HEK293 (cell line): Measurements from ENCODE around the gene RHD.
A peak's percentile ranks its signal among the peaks of the same experiment; 100 is the strongest.

Source experiments
- CTCF ChIA-PET: fragments of 350-600 bp; formaldehyde crosslinking; extraction: SDS; loops from one replicate; lab custom pipeline; 2021; ENCODE audit warnings: antibody characterized with exemption; lab: Yijun Ruan, JAX
- POLR2A ChIA-PET: fragments of 300-600 bp; formaldehyde crosslinking; extraction: SDS; loops from one replicate; lab custom pipeline; 2020; ENCODE audit warnings: antibody characterized with exemption, inconsistent platforms; lab: Yijun Ruan, JAX
- H3K27ac ChIP-seq: fragments of 200-500 bp; sonication (Bioruptor generic); 2 replicates; pipeline ENCODE4 v1.5.1; 2014; ENCODE audit warnings: low read depth, low read length, control low read depth, inconsistent platforms; ENCODE audit errors: extremely low read depth
- H3K36me3 ChIP-seq, 2 experiments: fragments of 200-500 bp in 1 of 2; sonication (Bioruptor generic) in 1 of 2; 1 replicate in 1 of 2; 2 replicates in 1 of 2; pipeline ENCODE4 v1.5.1; 2014 to 2017; ENCODE audit warnings: inconsistent platforms in 2 of 2, low read length in 2 of 2; ENCODE audit not compliant: control insufficient read depth in 2 of 2, insufficient read depth in 1 of 2
- H3K4me1 ChIP-seq: fragments of 200-500 bp; sonication (Bioruptor generic); 2 replicates; pipeline ENCODE4 v1.5.1; 2014; ENCODE audit warnings: mild to moderate bottlenecking, low read length, inconsistent platforms; ENCODE audit not compliant: control insufficient read depth, insufficient read depth
- H3K4me3 ChIP-seq: 2 replicates; pipeline ENCODE4 v1.5.1; 2011; ENCODE audit warnings: low read depth, mild to moderate bottlenecking, control low read depth, low read length, moderate library complexity
- H3K9me3 ChIP-seq: fragments of 200-500 bp; sonication (Bioruptor generic); 2 replicates; pipeline ENCODE4 v1.5.1; 2014; ENCODE audit warnings: low read depth, low read length, inconsistent platforms; ENCODE audit not compliant: control insufficient read depth, insufficient read depth
- CTCF ChIP-seq: fragments of 450-650 bp; formaldehyde crosslinking; IDR thresholded peaks from 2 replicates; pipeline ENCODE4 v1.5.1; 2016; ENCODE audit warnings: missing biosample characterization, missing genetic modification characterization
- GFI1B ChIP-seq: fragments of 450-650 bp; formaldehyde crosslinking; IDR thresholded peaks from 2 replicates; pipeline ENCODE4 v1.5.1; 2016; ENCODE audit warnings: missing biosample characterization, missing genetic modification characterization
- IKZF3 ChIP-seq: fragments of 450-650 bp; IDR thresholded peaks from 2 replicates; pipeline ENCODE4 v1.5.0; 2018; ENCODE audit warnings: missing biosample characterization, mild to moderate bottlenecking, missing genetic modification characterization, moderate library complexity
- PBX3 ChIP-seq: sonication (generic); formaldehyde crosslinking; IDR thresholded peaks from 2 replicates; pipeline ENCODE4 v1.8.1; 2022; ENCODE audit warnings: mild to moderate bottlenecking, moderate library complexity, missing genetic modification reagents
- PRDM1 ChIP-seq: fragments of 450-650 bp; formaldehyde crosslinking; IDR thresholded peaks from 2 replicates; pipeline ENCODE4; 2016; ENCODE audit warnings: missing biosample characterization, missing genetic modification characterization
- SP2 ChIP-seq: fragments of 450-650 bp; formaldehyde crosslinking; IDR thresholded peaks from 2 replicates; pipeline ENCODE4 v1.5.1; 2016; ENCODE audit warnings: missing biosample characterization, missing genetic modification characterization
- ZBTB26 ChIP-seq: fragments of 450-650 bp; formaldehyde crosslinking; optimal IDR thresholded peaks from 2 replicates; pipeline ENCODE3; 2016; ENCODE audit warnings: missing biosample characterization, mild to moderate bottlenecking, missing genetic modification characterization
- ZBTB49 ChIP-seq: fragments of 450-650 bp; formaldehyde crosslinking; IDR thresholded peaks from 2 replicates; pipeline ENCODE4 v1.5.1; 2016; ENCODE audit warnings: missing biosample characterization, missing genetic modification characterization, low read depth
- ZNF202 ChIP-seq: fragments of 450-650 bp; formaldehyde crosslinking; IDR thresholded peaks from 2 replicates; pipeline ENCODE4 v1.5.1; 2016; ENCODE audit warnings: missing biosample characterization, missing genetic modification characterization, borderline replicate concordance
- ZNF335 ChIP-seq: fragments of 450-650 bp; formaldehyde crosslinking; conservative IDR thresholded peaks from 2 replicates; pipeline ENCODE4 v1.5.1; 2016; ENCODE audit warnings: missing biosample characterization, missing genetic modification characterization
- ZNF518A ChIP-seq: fragments of 450-650 bp; formaldehyde crosslinking; conservative IDR thresholded peaks from 2 replicates; pipeline ENCODE4 v1.5.1; 2016; ENCODE audit warnings: low read depth, missing biosample characterization, missing genetic modification characterization
- ZNF530 ChIP-seq: fragments of 450-650 bp; formaldehyde crosslinking; IDR thresholded peaks from 2 replicates; pipeline ENCODE4 v1.5.1; 2016; ENCODE audit warnings: low read depth, missing biosample characterization, missing genetic modification characterization
- ZNF585B ChIP-seq: fragments of 450-650 bp; formaldehyde crosslinking; IDR thresholded peaks from 2 replicates; pipeline ENCODE4 v1.5.1; 2016; ENCODE audit warnings: missing biosample characterization, missing genetic modification characterization
- ZXDB ChIP-seq: fragments of 450-650 bp; formaldehyde crosslinking; IDR thresholded peaks from 2 replicates; pipeline ENCODE4 v1.5.1; 2016; ENCODE audit warnings: missing biosample characterization, missing genetic modification characterization

RHD gene

GRCh38 chr1:25245809-25246599 lies 26.3 kb upstream of the RHD start (continued):
- TF ChIP-seq PRDM1 (tag by site-specific recombination), result peak; percentile 91
- no peak for TF ChIP-seq ZNF518A (tag by site-specific recombination)
- peak; percentile 36; the same call in 1 of the 2 replicates for TF ChIP-seq SP2 (tag by site-specific recombination)

- TF ChIP-seq ZNF585B, result no peak
- no peak for TF ChIP-seq GFI1B (tag by site-specific recombination)
- TF ChIP-seq CTCF, result peak; percentile 76
- TF ChIP-seq ZNF335 (tag by site-specific recombination), result peak; percentile 34; the same call in 1 of the 2 replicates
- TF ChIP-seq ZXDB (tag by site-specific recombination), result no peak
- no peak for TF ChIP-seq ZNF202 (tag by site-specific recombination)
- no peak for TF ChIP-seq ZBTB49
- peak; percentile 77 for TF ChIP-seq ZBTB26
- peak; percentile 32; the same call in 1 of the 2 replicates for TF ChIP-seq IKZF3 (tag by site-specific recombination)
- 0 out of 2 replicates have a peak, but pooled peaks have one; percentile 28 for TF ChIP-seq PBX3 (CRISPR knock-in tag)
- TF ChIP-seq ZNF530 (tag by site-specific recombination), result no peak
- peak overlapping the region; percentile 96 for H3K27ac ChIP-seq
- peak overlapping the region; percentile 99 for H3K4me3 ChIP-seq
- 0 out of 2 replicates have a peak, but pooled peaks cover 2% of the 10 kb centered on the region for H3K4me1 ChIP-seq
- POLR2A ChIA-PET, result interaction anchor here (1.0 to 6.2 kb wide), 8 partner anchors 10 to 599 kb away, joined by 3 to 100 read pairs (median 5); partner anchors contain the start of genes MACO1 and SYF2
- H3K9me3 ChIP-seq, result no peaks in the 10 kb centered on the region
- H3K36me3 ChIP-seq, result peaks cover 30 to 50% of the 10 kb centered on the region in 2 experiments
- CTCF ChIA-PET, result no interaction called here
These were observed 25.7 kb upstream of the RHD start for GRCh38 chr1:25246600-25247023.
